Neural progenitor cell (in vitro differentiated cells): ENCODE measurements around the gene LDLRAD4. TPM values are rescaled to one million over a fixed set of nuclear protein-coding genes. Genes with fewer than 3 reads are reported as not detected.

Experiments used
- DNase-seq: peaks from one replicate; pipeline ENCODE4 v3.0.0-alpha.2; 2016; ENCODE audit warnings: low spot score
- H2AFZ ChIP-seq: fragments of 200-600 bp; sonication (generic); replicated peaks from 2 replicates; pipeline ENCODE4 v1.6.1; 2016; ENCODE audit warnings: antibody characterized with exemption
- H3F3A ChIP-seq: fragments of 200-600 bp; sonication (generic); 2 replicates; pipeline ENCODE4 v1.6.1; 2016; ENCODE audit warnings: antibody characterized with exemption, low read depth
- H3K27ac ChIP-seq: fragments of 200-600 bp; sonication (generic); 2 replicates; pipeline ENCODE4 v1.5.1; 2016; ENCODE audit warnings: mild to moderate bottlenecking
- H3K27me3 ChIP-seq: fragments of 200-600 bp; sonication (generic); 2 replicates; pipeline ENCODE4 v1.6.1; 2016; ENCODE audit warnings: mild to moderate bottlenecking, moderate library complexity
- H3K36me3 ChIP-seq: fragments of 200-600 bp; sonication (generic); 2 replicates; pipeline ENCODE4 v1.5.1; 2016
- H3K4me1 ChIP-seq: fragments of 200-600 bp; sonication (generic); 2 replicates; pipeline ENCODE4 v1.6.1; 2016; ENCODE audit warnings: mixed run types
- H3K4me2 ChIP-seq: fragments of 200-600 bp; sonication (generic); 2 replicates; pipeline ENCODE4 v1.6.1; 2016
- H3K4me3 ChIP-seq: fragments of 200-600 bp; sonication (generic); 2 replicates; pipeline ENCODE4 v1.5.1; 2016
- H3K79me2 ChIP-seq: fragments of 200-600 bp; sonication (generic); 2 replicates; pipeline ENCODE4 v1.6.1; 2016; ENCODE audit warnings: low read depth
- H3K9ac ChIP-seq: fragments of 200-600 bp; sonication (generic); 2 replicates; pipeline ENCODE4 v1.6.1; 2016
- H3K9me3 ChIP-seq: fragments of 200-600 bp; sonication (generic); 2 replicates; pipeline ENCODE4 v1.5.1; 2016; ENCODE audit warnings: low read depth
- H4K20me1 ChIP-seq: fragments of 200-600 bp; sonication (generic); 2 replicates; pipeline ENCODE4 v1.6.1; 2016; ENCODE audit warnings: low read depth
- H3K27ac Mint-ChIP-seq: 3 replicates; pipeline ENCODE4 v1.8.0; 2021; ENCODE audit warnings: mixed read lengths
- H3K27me3 Mint-ChIP-seq: 2 replicates; pipeline ENCODE4 v1.8.0; 2022; ENCODE audit warnings: low read depth, mild to moderate bottlenecking, inconsistent platforms, moderate library complexity, mixed read lengths; ENCODE audit not compliant: insufficient read depth
- H3K36me3 Mint-ChIP-seq: 3 replicates; pipeline ENCODE4 v1.8.0; 2021; ENCODE audit warnings: mixed read lengths
- H3K4me1 Mint-ChIP-seq: 3 replicates; pipeline ENCODE4 v1.8.0; 2021; ENCODE audit warnings: mixed read lengths
- H3K4me3 Mint-ChIP-seq: 3 replicates; pipeline ENCODE4 v1.8.0; 2021; ENCODE audit warnings: mild to moderate bottlenecking, moderate library complexity, mixed read lengths
- H3K9me3 Mint-ChIP-seq: 3 replicates; pipeline ENCODE4 v1.8.0; 2020; ENCODE audit warnings: mixed read lengths
- CTCF ChIP-seq: fragments of 200-600 bp; sonication (generic); IDR thresholded peaks from 2 replicates; pipeline ENCODE4 v1.5.1; 2017; ENCODE audit warnings: antibody characterized with exemption, mild to moderate bottlenecking
- EZH2 ChIP-seq: fragments of 200-600 bp; sonication (generic); IDR thresholded peaks from 2 replicates; pipeline ENCODE4 v1.6.1; 2017; ENCODE audit warnings: antibody characterized with exemption, mild to moderate bottlenecking, moderate library complexity
- EZH2phosphoT487 ChIP-seq: fragments of 200-600 bp; sonication (generic); IDR thresholded peaks from 2 replicates; pipeline ENCODE4 v1.6.1; 2017; ENCODE audit warnings: antibody characterized with exemption
- total RNA-seq: library from RNA; depleted of rRNA; stranded (reverse); fragments of >200 nt; gene quantifications from 2 replicates; pipeline ENCODE4 v1.2.3, GENCODE V29; 2015; ENCODE audit warnings: low replicate concordance

Gene LDLRAD4
- total RNA-seq, 1 donor from 2014 or later: 0.65 TPM

DNA sequence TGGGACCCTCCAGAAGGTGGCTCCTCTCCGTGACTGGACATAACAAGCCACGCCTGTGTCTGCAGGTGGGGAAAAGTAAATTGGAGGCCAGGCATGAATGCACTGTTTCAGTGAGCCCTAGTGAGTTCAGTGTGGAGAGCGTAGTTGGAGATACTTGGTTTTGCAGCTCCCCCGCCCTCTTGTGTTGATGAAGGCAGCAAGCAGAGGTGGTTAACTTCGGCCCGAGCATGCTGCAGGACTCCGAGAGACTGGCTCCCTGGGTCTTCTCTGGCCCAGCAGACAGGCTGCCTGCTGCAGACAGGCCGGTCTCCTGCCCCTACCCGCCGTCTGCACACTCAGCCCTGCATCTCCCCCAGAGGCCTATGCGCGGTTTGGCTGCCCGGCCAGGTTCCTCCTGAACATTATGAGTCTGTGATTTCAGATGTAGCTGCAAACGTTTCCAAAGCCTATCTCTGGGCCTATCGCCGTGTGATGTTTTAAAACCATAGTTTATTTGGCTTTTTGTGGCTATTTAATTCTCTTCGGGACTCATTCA, 102.4 kb downstream of the LDLRAD4 start:
- H3K79me2 ChIP-seq: no peaks in the 10 kb centered on the region
- no peak overlapping the region for H3K9ac ChIP-seq

DNA sequence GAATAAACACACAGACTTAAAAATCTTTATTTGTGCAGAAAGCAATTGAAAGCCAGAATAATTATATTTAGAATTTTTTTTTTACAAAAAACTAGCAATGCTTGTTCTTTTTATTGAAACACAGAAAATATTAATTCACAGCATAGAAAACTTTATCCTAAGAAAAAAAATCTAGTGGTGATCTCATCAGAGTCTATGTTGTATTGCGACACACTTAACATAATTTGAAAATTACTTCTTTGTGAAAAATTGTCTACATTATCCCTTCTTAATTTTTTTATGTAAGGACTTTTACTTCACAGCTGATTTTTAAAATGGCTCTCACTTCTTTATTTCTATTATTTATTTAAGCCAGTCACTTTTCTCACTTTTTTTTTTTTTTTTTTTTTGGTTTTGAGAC, 103.4 kb downstream of the LDLRAD4 start:
- no peaks in the 10 kb centered on the region for H3K27me3 ChIP-seq
- H3K4me1 ChIP-seq: no peaks in the 10 kb centered on the region
- no peak overlapping the region for H3K4me2 ChIP-seq
- H3F3A ChIP-seq: no peaks in the 10 kb centered on the region
- no peaks in the 10 kb centered on the region for H3K36me3 ChIP-seq
- no peak overlapping the region for H3K9ac ChIP-seq
- Mint-ChIP-seq H3K27me3 (no peaks in the 10 kb centered on the region), H3K36me3 (no peaks in the 10 kb centered on the region), H3K9me3 (no peaks in the 10 kb centered on the region), H3K27ac (no peak overlapping the region), H3K4me3 (no peak overlapping the region), H3K4me1 (peaks cover 18% of the 10 kb centered on the region)
- TF ChIP-seq EZH2phosphoT487 (no peak), EZH2 (no peak), CTCF (no peak)
- no peaks in the 10 kb centered on the region for H3K79me2 ChIP-seq
- H2AFZ ChIP-seq: no peak overlapping the region
- no peak for DNase-seq
- no peak overlapping the region for H3K27ac ChIP-seq
- no peaks in the 10 kb centered on the region for H4K20me1 ChIP-seq
- H3K4me3 ChIP-seq: no peak overlapping the region
- no peaks in the 10 kb centered on the region for H3K9me3 ChIP-seq

More for the DNA sequence above, 102.4 kb downstream of the LDLRAD4 start:
- Histone ChIP-seq H3K4me3 (no peak overlapping the region), H3K9me3 (no peaks in the 10 kb centered on the region), H4K20me1 (no peaks in the 10 kb centered on the region), H3K27me3 (no peaks in the 10 kb centered on the region), H3K27ac (no peak overlapping the region), H3K4me2 (no peak overlapping the region), H3K36me3 (no peaks in the 10 kb centered on the region), H2AFZ (no peak overlapping the region), H3F3A (no peaks in the 10 kb centered on the region), H3K4me1 (no peaks in the 10 kb centered on the region)
- H3K9me3 Mint-ChIP-seq: peaks cover 7% of the 10 kb centered on the region
- H3K27me3 Mint-ChIP-seq: no peaks in the 10 kb centered on the region
- no peak overlapping the region for H3K27ac Mint-ChIP-seq
- TF ChIP-seq EZH2phosphoT487: no peak
- no peak for TF ChIP-seq CTCF
- no peak for TF ChIP-seq EZH2
- no peak for DNase-seq
- peaks cover 17% of the 10 kb centered on the region for H3K4me1 Mint-ChIP-seq
- H3K4me3 Mint-ChIP-seq: no peak overlapping the region
- H3K36me3 Mint-ChIP-seq: no peaks in the 10 kb centered on the region

DNA sequence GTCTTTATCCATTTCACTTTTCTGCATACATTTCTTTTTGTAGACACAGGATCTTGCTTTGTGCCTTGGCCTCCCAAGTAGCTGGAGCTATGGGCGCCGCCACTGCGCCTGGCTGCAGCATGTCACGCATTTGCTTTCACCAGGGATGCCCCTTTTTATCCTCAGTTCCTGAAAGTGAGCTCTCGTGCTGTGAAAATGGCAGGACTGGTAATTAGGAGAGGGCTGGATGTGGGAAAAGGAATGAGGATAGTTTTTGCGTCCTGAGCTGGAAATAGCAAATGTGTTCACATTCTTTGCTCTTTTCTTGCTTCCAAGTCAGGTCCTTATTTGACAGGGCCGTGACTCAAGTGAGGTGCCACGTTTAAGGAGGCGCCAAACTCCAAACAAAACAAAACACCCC, 104.6 kb downstream of the LDLRAD4 start:
- H3F3A ChIP-seq: no peaks in the 10 kb centered on the region

More for the DNA sequence above, 104.6 kb downstream of the LDLRAD4 start:
- H3K27ac ChIP-seq: no peak overlapping the region
- peaks cover 22% of the 10 kb centered on the region for H3K4me1 Mint-ChIP-seq
- H3K27me3 Mint-ChIP-seq: no peaks in the 10 kb centered on the region
- H3K36me3 Mint-ChIP-seq: no peaks in the 10 kb centered on the region
- no peak overlapping the region for H2AFZ ChIP-seq
- no peaks in the 10 kb centered on the region for H3K4me1 ChIP-seq
- H3K27ac Mint-ChIP-seq: no peak overlapping the region
- no peak overlapping the region for H3K4me3 ChIP-seq
- H3K79me2 ChIP-seq: no peaks in the 10 kb centered on the region
- H3K4me2 ChIP-seq: no peak overlapping the region
- no peak overlapping the region for H3K9ac ChIP-seq
- TF ChIP-seq EZH2phosphoT487 (no peak), EZH2 (no peak), CTCF (no peak)
- no peaks in the 10 kb centered on the region for H3K9me3 ChIP-seq
- peaks cover 6% of the 10 kb centered on the region for H3K9me3 Mint-ChIP-seq
- no peak overlapping the region for H3K4me3 Mint-ChIP-seq
- H3K27me3 ChIP-seq: no peaks in the 10 kb centered on the region
- no peaks in the 10 kb centered on the region for H4K20me1 ChIP-seq
- DNase-seq: no peak
- H3K36me3 ChIP-seq: no peaks in the 10 kb centered on the region
